GM12878 (cell line): ENCODE measurements around the gene TMEM86A. TPM values are rescaled to one million over a fixed set of nuclear protein-coding genes. Genes with fewer than 3 reads are reported as not detected.
A peak's percentile ranks its signal among the peaks of the same experiment; 100 is the strongest.

Experiments
- EED ChIP-seq: sonication (generic); IDR thresholded peaks from 2 replicates; pipeline ENCODE4 v1.6.1; 2016; ENCODE audit warnings: antibody characterized with exemption, low read depth
- NFXL1 ChIP-seq: fragments of 450-650 bp; IDR thresholded peaks from 2 replicates; pipeline ENCODE4 v1.6.1; 2017; ENCODE audit warnings: antibody characterized with exemption, mild to moderate bottlenecking, borderline replicate concordance
- RB1 ChIP-seq: fragments of 450-650 bp; formaldehyde crosslinking; IDR thresholded peaks from 2 replicates; pipeline ENCODE4 v1.6.1; 2017; ENCODE audit warnings: mild to moderate bottlenecking, borderline replicate concordance
- SMAD1 ChIP-seq: fragments of 450-650 bp; IDR thresholded peaks from 2 replicates; pipeline ENCODE4 v1.6.1; 2018; ENCODE audit warnings: mild to moderate bottlenecking, low read depth; ENCODE audit not compliant: partially characterized antibody
- SPI1 ChIP-seq: IDR thresholded peaks from 2 replicates; pipeline ENCODE4 v1.6.1; 2011; ENCODE audit warnings: low read depth, mild to moderate bottlenecking, low read length, moderate library complexity, borderline replicate concordance; ENCODE audit not compliant: insufficient read depth
- STAT3 ChIP-seq: IDR thresholded peaks from 2 replicates; pipeline ENCODE4 v1.6.1; 2011; ENCODE audit warnings: low read depth, low read length, improper control_type of control experiment
- TCF3 ChIP-seq: IDR thresholded peaks from 2 replicates; pipeline ENCODE4 v1.6.1; 2012; ENCODE audit warnings: low read depth, mild to moderate bottlenecking, low read length, borderline replicate concordance; ENCODE audit not compliant: insufficient read depth
- YY1 ChIP-seq: IDR thresholded peaks from 2 replicates; pipeline ENCODE4 v1.6.1; 2011; ENCODE audit warnings: low read depth, mild to moderate bottlenecking, low read length
- ZSCAN29 ChIP-seq: fragments of 450-650 bp; IDR thresholded peaks from 2 replicates; pipeline ENCODE4 v1.6.1; 2017; ENCODE audit warnings: mild to moderate bottlenecking, moderate library complexity
- ZZZ3 ChIP-seq: IDR thresholded peaks from 2 replicates; pipeline ENCODE4 v1.6.1; 2011; ENCODE audit warnings: low read depth; ENCODE audit not compliant: control insufficient read depth, insufficient read length
- polyA plus RNA-seq, 11 experiments: library from polyadenylated mRNA; depleted of rRNA in 4 of 11; unstranded in 6 of 11; stranded (reverse) in 5 of 11; fragments of >200 nt; fragmentation: Nextera tagmentation in 4 of 11; fragmentation: Illumina TruSeq in 1 of 11; extraction: Ambion mirVana in 4 of 11; extraction: Trizol in 1 of 11; gene quantifications; 1 replicate in 1 of 11; 2 replicates in 10 of 11; pipeline versions ENCODE4 v1.2.1 to v1.2.3, GENCODE V29; 2011 to 2016; ENCODE audit warnings: inconsistent platforms in 2 of 11, missing spikeins in 2 of 11, low read depth in 1 of 11
- total RNA-seq, 4 experiments: library from RNA; depleted of rRNA in 3 of 4; stranded (reverse); fragments of >200 nt in 3 of 4; fragmentation: Illumina TruSeq in 1 of 4; extraction: Trizol in 1 of 4; gene quantifications; 2 replicates each; pipeline versions ENCODE4 v1.2.1 to v1.2.3, GENCODE V29; 2013 to 2021
- TF ChIP-seq, protein P1 (sequence below): fragments of 450-650 bp; formaldehyde crosslinking; IDR thresholded peaks from 2 replicates; pipeline ENCODE4 v1.5.0; 2022; ENCODE audit warnings: mild to moderate bottlenecking, missing genetic modification characterization
- TF ChIP-seq, protein P2 (sequence below): IDR thresholded peaks from 2 replicates; pipeline ENCODE4 v1.6.1; 2012; ENCODE audit warnings: low read depth, low read length, improper control_type of control experiment
- TF ChIP-seq, protein P3 (sequence below): fragments of 450-650 bp; IDR thresholded peaks from 2 replicates; pipeline ENCODE4 v1.6.1; 2014; ENCODE audit warnings: mild to moderate bottlenecking
- TF ChIP-seq, protein P4 (sequence below): fragments of 450-650 bp; IDR thresholded peaks from 2 replicates; pipeline ENCODE4 v1.6.1; 2017; ENCODE audit warnings: mild to moderate bottlenecking, moderate library complexity
- TF ChIP-seq, protein P5 (sequence below): fragments of 450-650 bp; IDR thresholded peaks from 2 replicates; pipeline ENCODE4 v1.6.1; 2016; ENCODE audit warnings: mild to moderate bottlenecking

The TMEM86A gene
- total and polyA plus RNA-seq, 10 of the 15 experiments (the other 5 are each of a cell fraction or from before 2014, with no cell fraction given), result 0.01 to 0.11 (median 0.06) TPM; not detected in 7

DNA sequence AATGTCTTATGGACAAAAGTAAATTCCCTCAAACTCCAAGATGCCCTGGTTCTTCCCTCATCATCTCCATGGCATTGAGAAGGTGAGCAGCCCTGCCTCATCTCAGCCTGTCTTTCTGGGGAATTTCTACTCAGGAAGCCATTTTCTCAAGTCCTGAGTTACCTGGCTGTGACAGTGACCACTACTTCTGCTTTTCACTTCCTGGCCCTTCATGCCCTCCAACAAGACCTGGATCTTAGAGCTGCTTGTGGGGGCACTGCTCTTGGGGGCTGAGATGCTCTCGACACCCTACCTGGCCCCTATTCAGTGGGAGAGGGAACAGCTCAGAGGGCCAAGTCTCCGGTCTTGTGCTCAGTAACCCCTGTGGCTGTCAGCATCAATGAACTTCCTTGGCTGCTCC, 32.9 kb downstream of the TMEM86A start (continued):
- TF ChIP-seq, protein P1, sequence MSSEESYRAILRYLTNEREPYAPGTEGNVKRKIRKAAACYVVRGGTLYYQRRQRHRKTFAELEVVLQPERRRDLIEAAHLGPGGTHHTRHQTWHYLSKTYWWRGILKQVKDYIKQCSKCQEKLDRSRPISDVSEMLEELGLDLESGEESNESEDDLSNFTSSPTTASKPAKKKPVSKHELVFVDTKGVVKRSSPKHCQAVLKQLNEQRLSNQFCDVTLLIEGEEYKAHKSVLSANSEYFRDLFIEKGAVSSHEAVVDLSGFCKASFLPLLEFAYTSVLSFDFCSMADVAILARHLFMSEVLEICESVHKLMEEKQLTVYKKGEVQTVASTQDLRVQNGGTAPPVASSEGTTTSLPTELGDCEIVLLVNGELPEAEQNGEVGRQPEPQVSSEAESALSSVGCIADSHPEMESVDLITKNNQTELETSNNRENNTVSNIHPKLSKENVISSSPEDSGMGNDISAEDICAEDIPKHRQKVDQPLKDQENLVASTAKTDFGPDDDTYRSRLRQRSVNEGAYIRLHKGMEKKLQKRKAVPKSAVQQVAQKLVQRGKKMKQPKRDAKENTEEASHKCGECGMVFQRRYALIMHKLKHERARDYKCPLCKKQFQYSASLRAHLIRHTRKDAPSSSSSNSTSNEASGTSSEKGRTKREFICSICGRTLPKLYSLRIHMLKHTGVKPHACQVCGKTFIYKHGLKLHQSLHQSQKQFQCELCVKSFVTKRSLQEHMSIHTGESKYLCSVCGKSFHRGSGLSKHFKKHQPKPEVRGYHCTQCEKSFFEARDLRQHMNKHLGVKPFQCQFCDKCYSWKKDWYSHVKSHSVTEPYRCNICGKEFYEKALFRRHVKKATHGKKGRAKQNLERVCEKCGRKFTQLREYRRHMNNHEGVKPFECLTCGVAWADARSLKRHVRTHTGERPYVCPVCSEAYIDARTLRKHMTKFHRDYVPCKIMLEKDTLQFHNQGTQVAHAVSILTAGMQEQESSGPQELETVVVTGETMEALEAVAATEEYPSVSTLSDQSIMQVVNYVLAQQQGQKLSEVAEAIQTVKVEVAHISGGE (CRISPR knock-in tag), result no peak
- TF ChIP-seq SPI1 (peak; percentile 40; the same call in 1 of the 2 replicates), ZZZ3 (no peak), STAT3 (no peak), SMAD1 (no peak), TCF3 (no peak), RB1 (no peak), YY1 (0 out of 2 replicates have a peak, but pooled peaks have one; percentile 18), NFXL1 (no peak), ZSCAN29 (no peak), EED (0 out of 2 replicates have a peak, but pooled peaks have one; percentile 10)
- TF ChIP-seq, protein P2, sequence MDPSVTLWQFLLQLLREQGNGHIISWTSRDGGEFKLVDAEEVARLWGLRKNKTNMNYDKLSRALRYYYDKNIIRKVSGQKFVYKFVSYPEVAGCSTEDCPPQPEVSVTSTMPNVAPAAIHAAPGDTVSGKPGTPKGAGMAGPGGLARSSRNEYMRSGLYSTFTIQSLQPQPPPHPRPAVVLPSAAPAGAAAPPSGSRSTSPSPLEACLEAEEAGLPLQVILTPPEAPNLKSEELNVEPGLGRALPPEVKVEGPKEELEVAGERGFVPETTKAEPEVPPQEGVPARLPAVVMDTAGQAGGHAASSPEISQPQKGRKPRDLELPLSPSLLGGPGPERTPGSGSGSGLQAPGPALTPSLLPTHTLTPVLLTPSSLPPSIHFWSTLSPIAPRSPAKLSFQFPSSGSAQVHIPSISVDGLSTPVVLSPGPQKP, result no peak
- TF ChIP-seq, protein P3, sequence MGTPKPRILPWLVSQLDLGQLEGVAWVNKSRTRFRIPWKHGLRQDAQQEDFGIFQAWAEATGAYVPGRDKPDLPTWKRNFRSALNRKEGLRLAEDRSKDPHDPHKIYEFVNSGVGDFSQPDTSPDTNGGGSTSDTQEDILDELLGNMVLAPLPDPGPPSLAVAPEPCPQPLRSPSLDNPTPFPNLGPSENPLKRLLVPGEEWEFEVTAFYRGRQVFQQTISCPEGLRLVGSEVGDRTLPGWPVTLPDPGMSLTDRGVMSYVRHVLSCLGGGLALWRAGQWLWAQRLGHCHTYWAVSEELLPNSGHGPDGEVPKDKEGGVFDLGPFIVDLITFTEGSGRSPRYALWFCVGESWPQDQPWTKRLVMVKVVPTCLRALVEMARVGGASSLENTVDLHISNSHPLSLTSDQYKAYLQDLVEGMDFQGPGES, result no peak
- TF ChIP-seq, protein P4, sequence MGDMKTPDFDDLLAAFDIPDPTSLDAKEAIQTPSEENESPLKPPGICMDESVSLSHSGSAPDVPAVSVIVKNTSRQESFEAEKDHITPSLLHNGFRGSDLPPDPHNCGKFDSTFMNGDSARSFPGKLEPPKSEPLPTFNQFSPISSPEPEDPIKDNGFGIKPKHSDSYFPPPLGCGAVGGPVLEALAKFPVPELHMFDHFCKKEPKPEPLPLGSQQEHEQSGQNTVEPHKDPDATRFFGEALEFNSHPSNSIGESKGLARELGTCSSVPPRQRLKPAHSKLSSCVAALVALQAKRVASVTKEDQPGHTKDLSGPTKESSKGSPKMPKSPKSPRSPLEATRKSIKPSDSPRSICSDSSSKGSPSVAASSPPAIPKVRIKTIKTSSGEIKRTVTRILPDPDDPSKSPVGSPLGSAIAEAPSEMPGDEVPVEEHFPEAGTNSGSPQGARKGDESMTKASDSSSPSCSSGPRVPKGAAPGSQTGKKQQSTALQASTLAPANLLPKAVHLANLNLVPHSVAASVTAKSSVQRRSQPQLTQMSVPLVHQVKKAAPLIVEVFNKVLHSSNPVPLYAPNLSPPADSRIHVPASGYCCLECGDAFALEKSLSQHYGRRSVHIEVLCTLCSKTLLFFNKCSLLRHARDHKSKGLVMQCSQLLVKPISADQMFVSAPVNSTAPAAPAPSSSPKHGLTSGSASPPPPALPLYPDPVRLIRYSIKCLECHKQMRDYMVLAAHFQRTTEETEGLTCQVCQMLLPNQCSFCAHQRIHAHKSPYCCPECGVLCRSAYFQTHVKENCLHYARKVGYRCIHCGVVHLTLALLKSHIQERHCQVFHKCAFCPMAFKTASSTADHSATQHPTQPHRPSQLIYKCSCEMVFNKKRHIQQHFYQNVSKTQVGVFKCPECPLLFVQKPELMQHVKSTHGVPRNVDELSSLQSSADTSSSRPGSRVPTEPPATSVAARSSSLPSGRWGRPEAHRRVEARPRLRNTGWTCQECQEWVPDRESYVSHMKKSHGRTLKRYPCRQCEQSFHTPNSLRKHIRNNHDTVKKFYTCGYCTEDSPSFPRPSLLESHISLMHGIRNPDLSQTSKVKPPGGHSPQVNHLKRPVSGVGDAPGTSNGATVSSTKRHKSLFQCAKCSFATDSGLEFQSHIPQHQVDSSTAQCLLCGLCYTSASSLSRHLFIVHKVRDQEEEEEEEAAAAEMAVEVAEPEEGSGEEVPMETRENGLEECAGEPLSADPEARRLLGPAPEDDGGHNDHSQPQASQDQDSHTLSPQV, result no peak
- TF ChIP-seq, protein P5, sequence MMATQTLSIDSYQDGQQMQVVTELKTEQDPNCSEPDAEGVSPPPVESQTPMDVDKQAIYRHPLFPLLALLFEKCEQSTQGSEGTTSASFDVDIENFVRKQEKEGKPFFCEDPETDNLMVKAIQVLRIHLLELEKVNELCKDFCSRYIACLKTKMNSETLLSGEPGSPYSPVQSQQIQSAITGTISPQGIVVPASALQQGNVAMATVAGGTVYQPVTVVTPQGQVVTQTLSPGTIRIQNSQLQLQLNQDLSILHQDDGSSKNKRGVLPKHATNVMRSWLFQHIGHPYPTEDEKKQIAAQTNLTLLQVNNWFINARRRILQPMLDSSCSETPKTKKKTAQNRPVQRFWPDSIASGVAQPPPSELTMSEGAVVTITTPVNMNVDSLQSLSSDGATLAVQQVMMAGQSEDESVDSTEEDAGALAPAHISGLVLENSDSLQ, result no peak
- TF ChIP-seq, all 136 proteins: peak for 3
